Stimulated activated CD4-positive, alpha-beta T cell treated with anti-CD3 and anti-CD28 coated beads, Interleukin-12 subunit alpha, Interleukin-12 subunit beta, amount 100 ng/mL, for 48 hours (primary cell): Measurements from ENCODE around the gene PCCB.
A peak's percentile ranks its signal among the peaks of the same experiment; 100 is the strongest.
"Not testable (repeated sequence)": the region's sequence is repeated elsewhere in the genome, so short reads cannot be mapped to it uniquely, and the experiment has no call there.

Experiments used
- DNase-seq, 3 donors: peaks; one replicate each; pipeline ENCODE4 v3.0.0-alpha.2; 2020; ENCODE audit warnings: low read depth in 2 of 3, low spot score in 1 of 3

PCCB gene

GRCh38 chr3:136250059-136250902 lies at the start of gene PCCB:
TSS of gene PCCB (plus strand) at chr3:136250340. CDS start at chr3:136250376, 36 bp downstream.
- peak; percentile 85 to 88 (median 88) for DNase-seq

- DNase-seq: no peak
These were observed 42.5 kb upstream of the PCCB start for GRCh38 chr3:136207489-136208115.

DNA sequence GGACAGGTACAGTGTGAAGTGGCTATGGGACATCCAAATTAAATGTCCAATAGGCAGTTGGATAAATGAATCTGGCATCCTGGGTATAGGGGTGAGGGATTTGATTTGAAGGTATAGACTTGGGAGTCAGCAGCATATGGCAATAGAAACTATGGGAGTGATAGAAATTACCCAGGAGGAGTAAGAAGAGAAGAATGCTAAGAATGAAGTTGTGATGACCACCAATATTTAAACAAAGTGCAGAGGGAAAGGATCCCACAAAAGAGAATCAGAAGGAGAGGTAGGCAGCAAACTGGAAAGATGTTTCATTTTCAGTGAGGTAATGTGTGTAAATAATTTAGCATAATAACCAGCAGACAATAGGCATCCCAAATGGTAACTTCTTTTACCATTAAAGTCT lies 40.2 kb upstream of the PCCB start:
- DNase-seq: no peak

GRCh38 chr3:136211547-136211946 lies 38.6 kb upstream of the PCCB start:
- DNase-seq: no peak

- DNase-seq: not testable (repeated sequence)
These were observed 27.4 kb upstream of the PCCB start for GRCh38 chr3:136222746-136223145.

GRCh38 chr3:136232413-136232812 lies 17.7 kb upstream of the PCCB start:
- DNase-seq: no peak

GRCh38 chr3:136235545-136235944 lies 14.6 kb upstream of the PCCB start:
- DNase-seq: no peak

DNA sequence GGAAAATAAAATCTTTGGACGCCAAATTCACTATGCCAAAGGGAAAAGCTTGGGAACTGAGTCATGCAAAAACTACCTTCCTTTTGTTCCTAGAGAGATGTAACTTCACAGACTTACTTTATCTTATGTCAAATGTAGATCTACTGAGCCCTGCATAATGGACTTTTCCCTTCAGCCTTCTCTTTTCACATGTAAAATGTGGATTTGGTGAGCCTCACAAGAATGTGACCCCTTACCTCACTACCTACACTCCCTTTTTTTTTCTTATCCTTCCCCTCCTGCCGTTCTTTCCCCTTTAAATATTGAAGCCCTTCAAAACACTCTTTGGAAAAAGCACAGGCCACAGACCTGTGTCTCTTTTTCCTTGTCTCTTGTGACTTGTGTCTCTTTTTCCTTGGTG lies 14.0 kb upstream of the PCCB start:
- no peak for DNase-seq

- DNase-seq: no peak
These were observed 13.0 kb upstream of the PCCB start for GRCh38 chr3:136237103-136237502.

GRCh38 chr3:136237961-136238649 lies 12.0 kb upstream of the PCCB start:
- DNase-seq: no peak

GRCh38 chr3:136239094-136239493 lies 11.0 kb upstream of the PCCB start:
- no peak for DNase-seq

GRCh38 chr3:136245691-136246090 lies 4.4 kb upstream of the PCCB start:
- no peak for DNase-seq

GRCh38 chr3:136247436-136247835 lies 2.7 kb upstream of the PCCB start:
- no peak for DNase-seq

- no peak for DNase-seq
These were observed 2.1 kb upstream of the PCCB start for GRCh38 chr3:136247855-136248590.

- no peak for DNase-seq
These were observed 1.0 kb upstream of the PCCB start for GRCh38 chr3:136249091-136249490.

- DNase-seq: no peak
These were observed 547 bp upstream of the PCCB start for GRCh38 chr3:136249593-136249992.

DNA sequence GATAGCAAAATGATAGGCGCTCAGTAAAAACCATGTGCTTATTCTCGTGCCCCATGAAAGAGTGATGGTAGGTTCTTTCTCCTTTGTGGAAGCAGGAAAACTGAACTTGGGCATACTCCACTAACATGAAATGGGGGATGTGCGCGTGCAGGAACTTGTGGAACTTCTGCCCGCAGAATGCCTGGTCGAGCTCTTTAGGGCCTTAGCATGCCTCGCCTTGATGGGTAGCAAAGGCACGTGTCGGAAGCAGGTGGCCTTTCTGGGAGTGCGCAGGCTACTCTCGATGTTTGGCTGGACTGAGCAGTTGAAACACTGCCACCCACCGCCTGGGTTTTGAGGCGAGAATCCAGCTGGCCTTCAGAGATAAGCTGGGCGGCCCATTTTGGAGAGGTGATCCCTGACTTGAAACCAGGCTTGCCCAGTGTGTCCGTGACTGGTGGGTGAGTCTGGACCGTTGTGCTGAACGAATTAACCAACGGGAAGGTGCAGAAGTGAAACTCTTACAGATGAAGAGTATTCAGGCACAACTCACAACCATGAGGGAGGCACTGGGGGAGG lies 842 bp downstream of the PCCB start:
- peak in 1 of 3 donors; percentile 10 for DNase-seq

DNA sequence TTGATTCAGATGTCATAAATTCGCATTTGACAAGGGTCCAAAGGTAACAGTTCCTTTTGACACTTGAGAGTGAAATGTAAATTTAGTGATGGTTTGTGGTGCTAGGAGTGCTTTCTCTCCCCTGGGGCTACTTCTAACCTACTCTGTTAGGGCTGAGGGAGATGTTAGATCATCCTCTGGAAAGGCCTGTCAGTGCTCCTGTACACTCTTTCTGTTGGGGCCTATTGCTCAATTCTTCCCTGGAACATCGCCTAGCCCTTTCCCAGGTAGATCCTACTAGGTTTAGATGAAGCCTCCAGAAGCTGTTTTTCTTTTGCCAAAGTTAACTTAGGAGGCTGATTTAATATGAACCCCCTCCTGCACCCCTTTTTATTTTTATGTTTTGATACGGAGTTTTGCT lies 1.4 kb downstream of the PCCB start:
- no peak for DNase-seq

GRCh38 chr3:136255672-136256406 lies 5.7 kb downstream of the PCCB start:
- no peak for DNase-seq

DNA sequence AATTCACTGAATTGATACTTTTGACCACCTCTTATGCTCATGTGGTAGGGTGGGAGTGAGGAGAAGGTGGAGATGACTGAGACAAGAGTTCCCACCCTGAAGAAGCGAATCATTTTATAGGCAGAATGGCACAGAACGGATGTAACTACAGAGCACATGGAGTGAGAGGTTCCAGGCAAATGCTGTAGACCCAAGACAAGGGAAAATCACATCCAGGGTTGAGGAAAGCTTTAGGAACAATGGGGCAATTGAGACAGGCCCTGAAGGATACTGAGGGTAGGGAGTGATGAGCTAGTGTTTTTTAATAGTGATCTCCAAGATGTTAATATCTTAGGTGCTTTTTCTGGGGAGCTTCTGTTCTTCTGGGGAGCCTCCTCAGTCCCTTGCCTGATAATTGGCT lies 8.1 kb downstream of the PCCB start:
- no peak for DNase-seq
